HepG2 (cell line): ENCODE results near the gene NANOS1. TPM values are rescaled to one million over a fixed set of nuclear protein-coding genes. Genes with fewer than 3 reads are reported as not detected.

Experiments
- AGO1 ChIP-seq: fragments of 200-400 bp; formaldehyde crosslinking; IDR thresholded peaks from 2 replicates; pipeline ENCODE4 v1.6.1; 2017; ENCODE audit warnings: mild to moderate bottlenecking, low read depth, low read length, moderate library complexity; ENCODE audit not compliant: poor library complexity, severe bottlenecking
- AKNA ChIP-seq: sonication (generic); formaldehyde crosslinking; IDR thresholded peaks from 2 replicates; pipeline ENCODE4 v1.4.0; 2020; ENCODE audit warnings: missing genetic modification reagents, borderline replicate concordance
- ARID2 ChIP-seq: sonication (generic); formaldehyde crosslinking; IDR thresholded peaks from 2 replicates; pipeline ENCODE4 v1.8.1; 2022; ENCODE audit warnings: mild to moderate bottlenecking, missing genetic modification reagents, borderline replicate concordance
- DMTF1 ChIP-seq: sonication (generic); formaldehyde crosslinking; IDR thresholded peaks from 2 replicates; pipeline ENCODE4 v1.4.0; 2020; ENCODE audit warnings: mild to moderate bottlenecking, missing genetic modification reagents
- E2F5 ChIP-seq: sonication (generic); formaldehyde crosslinking; conservative IDR thresholded peaks from 2 replicates; pipeline ENCODE4 v1.4.0; 2020; ENCODE audit warnings: missing genetic modification reagents
- FOXJ3 ChIP-seq: sonication (generic); formaldehyde crosslinking; IDR thresholded peaks from 2 replicates; pipeline ENCODE4 v1.4.0; 2020; ENCODE audit warnings: missing genetic modification reagents, mild to moderate bottlenecking, borderline replicate concordance
- IRF2 ChIP-seq: IDR thresholded peaks from 2 replicates; pipeline ENCODE4 v1.6.1; 2018; ENCODE audit warnings: missing genetic modification reagents, missing compliant biosample characterization
- KLF15 ChIP-seq: sonication (generic); formaldehyde crosslinking; IDR thresholded peaks from 2 replicates; pipeline ENCODE4 v1.8.1; 2023; ENCODE audit warnings: borderline replicate concordance, mild to moderate bottlenecking, inconsistent platforms, missing genetic modification reagents, mixed read lengths
- LCORL ChIP-seq, 2 experiments: fragments of 450-650 bp in 1 of 2; sonication (generic) in 1 of 2; formaldehyde crosslinking in 1 of 2; IDR thresholded peaks; 2 replicates each; pipeline versions ENCODE4 v1.5.0 to v1.6.1; 2017 to 2020; ENCODE audit warnings: antibody characterized with exemption in 1 of 2, missing genetic modification reagents in 1 of 2
- NR2F1 ChIP-seq, 2 experiments: fragments of 450-650 bp in 1 of 2; formaldehyde crosslinking in 1 of 2; IDR thresholded peaks; 2 replicates each; pipeline versions ENCODE4 v1.5.0 to v1.6.1; 2016 to 2020; ENCODE audit warnings: mild to moderate bottlenecking in 1 of 2, missing compliant biosample characterization in 1 of 2, missing genetic modification reagents in 1 of 2, moderate library complexity in 1 of 2
- SNAPC2 ChIP-seq: sonication (generic); formaldehyde crosslinking; IDR thresholded peaks from 2 replicates; pipeline ENCODE4 v1.8.1; 2022; ENCODE audit warnings: mild to moderate bottlenecking, missing genetic modification reagents
- ZBTB33 ChIP-seq: sonication (generic); formaldehyde crosslinking; IDR thresholded peaks from 2 replicates; pipeline ENCODE4 v1.4.0; 2020; ENCODE audit warnings: missing genetic modification reagents
- ZNF160 ChIP-seq: sonication (generic); formaldehyde crosslinking; IDR thresholded peaks from 2 replicates; pipeline ENCODE4 v1.8.0; 2022; ENCODE audit warnings: mild to moderate bottlenecking, inconsistent platforms, missing genetic modification reagents
- ZNF207 ChIP-seq: fragments of 450-650 bp; IDR thresholded peaks from 2 replicates; pipeline ENCODE4 v1.6.1; 2016; ENCODE audit warnings: antibody characterized with exemption, borderline replicate concordance
- ZNF292 ChIP-seq: sonication (generic); formaldehyde crosslinking; IDR thresholded peaks from 2 replicates; pipeline ENCODE4 v1.8.1; 2022; ENCODE audit warnings: mild to moderate bottlenecking, low read depth, missing genetic modification reagents, borderline replicate concordance
- ZNF576 ChIP-seq: sonication (generic); formaldehyde crosslinking; IDR thresholded peaks from 2 replicates; pipeline ENCODE4 v1.4.0; 2020; ENCODE audit warnings: mild to moderate bottlenecking, missing genetic modification reagents
- ZNF644 ChIP-seq: IDR thresholded peaks from 2 replicates; pipeline ENCODE4 v1.6.1; 2016; ENCODE audit warnings: low read depth
- polyA plus RNA-seq, 8 experiments: library from polyadenylated mRNA; depleted of rRNA in 3 of 8; stranded (reverse) in 7 of 8; unstranded in 1 of 8; fragments of >200 nt; fragmentation: Illumina TruSeq in 4 of 8; extraction: Trizol in 4 of 8; gene quantifications; 2 replicates each; pipeline versions ENCODE4 v1.2.1 to v1.2.3, GENCODE V29; 2011 to 2016; ENCODE audit warnings: low read depth in 4 of 8, missing spikeins in 1 of 8, mixed read lengths in 1 of 8; ENCODE audit not compliant: insufficient read depth in 1 of 8
- total RNA-seq, 5 experiments: library from RNA; depleted of rRNA; stranded (reverse); fragments of >200 nt; fragmentation: Illumina TruSeq; extraction: Trizol; gene quantifications; 2 replicates each; pipeline ENCODE4 v1.2.3, GENCODE V29; 2016; ENCODE audit warnings: low read depth in 1 of 5

The NANOS1 gene
- total and polyA plus RNA-seq, 2 of the 13 experiments (the other 11 are each of a cell fraction or from before 2014, with no cell fraction given), result 1.7 to 2.2 TPM

- TF ChIP-seq E2F5 (no peak), KLF15 (CRISPR knock-in tag) (0 out of 2 replicates have a peak, but pooled peaks have one; percentile 51), AKNA (CRISPR knock-in tag) (no peak), FOXJ3 (CRISPR knock-in tag) (no peak), DMTF1 (CRISPR knock-in tag) (no peak), SNAPC2 (CRISPR knock-in tag) (no peak), ZNF644 (CRISPR knock-in tag) (no peak), IRF2 (CRISPR knock-in tag) (no peak), NR2F1 (CRISPR knock-in tag; IDR thresholded peaks at IDR 0.05) (no peak), ZNF207 (no peak), AGO1 (no peak), ZNF292 (no peak), ZNF576 (CRISPR knock-in tag) (no peak), LCORL (IDR thresholded peaks at IDR 0.05) (no peak), LCORL (CRISPR knock-in tag; IDR thresholded peaks at IDR 0.05) (no peak), ZBTB33 (CRISPR knock-in tag) (no peak), ARID2 (CRISPR knock-in tag) (no peak), ZNF160 (CRISPR knock-in tag) (peak; percentile 61; the same call in 1 of the 2 replicates)
Observed at GRCh38 chr10:119030421-119031250, 1.1 kb downstream of the NANOS1 start (continued).
